NCI-H524 (cell line): ENCODE results near the gene HDAC4.
A peak's percentile ranks its signal among the peaks of the same experiment; 100 is the strongest.

Experiments used
- DNase-seq, 2 experiments: peaks; one replicate each; lab custom pipeline; 2025; lab: John Stamatoyannopoulos, UW

The HDAC4 gene

DNA sequence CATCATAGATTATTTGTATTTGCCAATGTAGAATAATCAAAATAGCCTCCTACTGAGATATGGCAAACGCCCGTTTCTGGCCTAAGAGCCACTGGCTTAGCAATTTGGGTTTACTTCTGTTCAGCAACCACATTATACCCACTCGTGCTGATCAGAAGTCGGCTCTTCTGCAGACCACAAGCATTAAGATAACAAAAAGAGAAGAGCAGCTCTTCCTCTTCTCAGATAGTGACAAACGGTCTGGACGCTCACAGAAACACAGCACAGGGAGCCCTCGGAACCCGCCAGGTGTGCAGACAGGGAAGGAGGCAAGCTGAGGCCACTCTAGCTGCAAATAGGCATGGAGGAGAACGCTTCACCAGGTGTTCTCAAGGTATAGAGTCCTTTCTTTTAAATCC lies 164.0 kb downstream of the HDAC4 start:
- DNase-seq = no peak

DNA sequence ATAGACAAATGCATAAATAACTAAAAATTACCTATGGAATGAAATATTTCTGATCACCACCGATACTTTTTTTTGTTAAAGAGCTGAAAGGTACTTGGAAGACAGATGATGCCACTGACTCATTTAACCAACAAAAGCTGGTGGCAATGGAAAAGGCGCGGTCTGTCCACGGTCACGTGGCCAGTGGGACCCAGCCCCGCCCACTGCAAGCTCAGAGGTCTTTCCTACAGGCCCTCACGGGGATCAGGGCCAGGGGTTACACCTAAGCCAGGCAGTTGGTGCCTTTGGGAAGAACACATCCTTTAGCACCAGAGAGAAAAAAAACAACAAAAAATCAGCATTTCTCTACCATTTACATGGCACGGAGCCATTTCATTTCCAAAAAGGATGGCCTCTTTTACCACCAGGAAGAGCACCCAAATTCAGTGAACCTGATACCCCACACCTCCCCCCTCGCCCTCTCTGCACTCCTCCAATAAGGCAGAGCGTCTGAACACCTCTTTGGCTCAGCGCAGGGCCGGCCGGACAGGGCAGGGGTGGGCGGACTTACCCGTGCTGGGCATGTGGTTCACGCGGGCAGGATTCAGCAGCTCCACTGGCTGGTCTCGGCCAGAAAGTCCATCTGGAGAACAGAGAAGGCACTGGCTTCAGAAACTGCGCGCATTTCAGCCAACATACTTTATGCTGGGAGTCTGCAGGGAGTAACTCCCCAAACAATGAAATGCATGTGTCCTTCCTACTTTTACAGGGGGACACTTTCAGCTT lies 164.6 kb downstream of the HDAC4 start:
- DNase-seq = no peak

- no peak for DNase-seq
Measured at GRCh38 chr2:239235311-239235710, 165.5 kb downstream of the HDAC4 start.

DNA sequence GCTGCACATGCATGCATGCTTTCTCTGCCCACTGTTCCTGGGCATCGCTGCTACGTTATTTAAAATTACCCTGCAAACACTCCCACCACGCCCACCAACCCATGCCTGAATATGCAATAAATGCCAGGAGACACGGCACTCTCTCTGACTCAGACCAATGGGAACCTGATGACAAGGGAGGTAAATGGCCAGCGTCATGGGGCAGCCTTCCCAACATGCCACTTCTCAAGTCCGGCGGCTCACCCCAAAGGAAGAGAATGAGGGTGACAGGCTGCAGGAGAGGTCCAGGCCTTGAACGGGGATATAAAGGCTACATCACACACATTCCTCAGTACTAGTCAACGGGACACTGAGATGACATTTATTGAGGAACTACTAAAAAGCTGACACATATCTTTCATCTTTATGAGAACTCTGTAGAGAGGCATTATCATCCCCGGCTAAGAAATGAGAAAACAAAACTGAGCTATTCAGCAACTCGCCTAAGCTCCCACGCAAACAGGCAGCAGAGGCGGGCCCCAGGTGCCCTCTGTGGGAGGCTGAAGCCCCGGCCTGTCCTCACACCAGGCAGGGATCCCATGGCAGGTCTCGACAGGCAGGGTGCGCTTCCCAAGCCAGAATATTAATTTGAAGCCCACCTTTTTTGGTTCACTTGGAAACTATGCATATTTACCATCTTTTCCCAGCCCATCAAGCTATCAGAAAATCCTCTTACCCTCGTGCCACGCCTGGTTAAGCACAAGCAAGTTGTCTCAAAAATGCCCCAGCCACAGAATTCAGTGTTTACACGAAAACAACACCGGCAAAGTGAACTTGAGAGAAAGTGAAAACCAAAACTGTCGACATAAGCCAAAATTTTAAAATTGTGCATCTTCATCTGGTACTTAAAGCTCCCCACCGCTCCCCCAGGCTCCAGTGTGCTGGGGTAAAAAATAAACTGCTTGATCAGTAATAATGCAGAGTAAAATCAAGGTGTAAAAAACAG lies 166.3 kb downstream of the HDAC4 start:
- DNase-seq = no peak

DNA sequence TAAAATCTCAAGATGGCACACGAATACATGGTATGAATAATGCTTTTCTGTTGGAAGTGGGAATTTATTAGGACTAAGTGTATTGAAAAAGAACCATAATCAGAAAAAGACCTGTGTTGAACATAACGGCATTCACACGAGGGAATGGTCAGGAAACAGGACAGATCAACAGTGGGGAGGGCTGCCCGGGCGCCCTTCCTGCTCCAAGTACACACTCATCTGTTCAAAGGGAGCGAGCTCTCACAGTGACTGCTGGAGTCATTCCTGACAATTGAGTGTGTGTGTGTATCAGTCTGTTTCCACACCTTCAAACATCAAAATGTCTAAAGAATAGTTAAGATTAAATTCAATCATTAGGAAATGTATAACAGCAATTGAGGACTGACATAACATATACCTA lies 167.2 kb downstream of the HDAC4 start:
- no peak for DNase-seq

DNA sequence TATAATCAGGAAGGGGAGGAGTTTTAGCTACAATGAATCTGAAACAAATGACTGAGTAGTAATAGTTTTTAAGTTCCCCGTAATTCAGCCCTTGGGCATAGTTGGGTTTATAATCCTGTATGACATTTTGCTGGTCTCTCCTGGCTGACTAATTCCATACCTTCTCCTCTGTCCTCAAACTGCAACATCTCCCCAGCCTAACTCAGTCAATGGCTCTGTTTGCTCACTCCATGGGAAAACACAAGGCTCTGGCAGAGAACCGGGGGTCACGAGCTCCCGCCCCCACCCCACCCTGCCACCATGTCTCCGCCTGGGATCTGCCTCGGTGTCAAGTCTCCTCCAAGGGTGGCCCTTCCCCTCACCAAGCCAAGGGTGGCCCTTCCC lies 168.6 kb downstream of the HDAC4 start:
- no peak for DNase-seq

- no peak for DNase-seq
Measured at GRCh38 chr2:239231231-239232194, 169.3 kb downstream of the HDAC4 start.

- no peak for DNase-seq
Measured at GRCh38 chr2:239230318-239231052, 170.3 kb downstream of the HDAC4 start.

DNA sequence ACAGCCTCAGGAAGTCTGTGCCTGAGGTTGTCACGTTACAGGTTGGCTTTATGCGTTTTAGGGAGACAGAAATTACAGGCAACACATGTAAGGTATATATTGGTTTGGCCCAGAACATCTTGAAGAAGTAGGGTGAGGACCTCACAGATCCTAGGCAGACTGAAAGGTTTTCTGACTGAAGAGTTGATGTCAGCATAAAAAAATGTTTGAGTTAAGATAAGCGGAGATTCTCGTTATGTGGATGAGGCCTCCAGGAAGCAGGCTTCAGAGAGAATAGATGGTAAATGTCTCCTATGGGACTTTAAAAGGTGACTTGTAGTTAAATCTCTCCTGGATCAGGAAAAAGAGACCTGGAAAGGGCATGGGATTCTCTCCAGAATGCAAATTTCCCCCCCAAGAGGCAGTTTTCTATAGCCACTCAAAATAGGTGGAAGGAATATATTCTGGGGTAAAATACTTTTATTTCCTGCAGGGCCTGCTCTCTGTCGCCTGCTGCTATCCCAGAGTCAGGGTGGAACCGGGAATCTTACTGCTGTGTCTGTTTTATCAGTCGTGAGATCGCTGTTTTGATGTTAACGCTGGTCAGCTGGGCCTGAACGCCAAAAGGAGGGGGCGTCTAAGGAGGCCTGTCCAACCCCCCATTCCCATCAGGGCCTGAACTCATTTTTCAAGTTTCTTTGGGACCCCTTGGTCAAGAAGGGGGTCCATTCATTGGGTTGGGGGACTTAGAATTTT lies 171.1 kb downstream of the HDAC4 start:
- no peak for DNase-seq

- peak; percentile 3 to 25 for DNase-seq
Measured at GRCh38 chr2:239227661-239228371, 173.0 kb downstream of the HDAC4 start.

DNA sequence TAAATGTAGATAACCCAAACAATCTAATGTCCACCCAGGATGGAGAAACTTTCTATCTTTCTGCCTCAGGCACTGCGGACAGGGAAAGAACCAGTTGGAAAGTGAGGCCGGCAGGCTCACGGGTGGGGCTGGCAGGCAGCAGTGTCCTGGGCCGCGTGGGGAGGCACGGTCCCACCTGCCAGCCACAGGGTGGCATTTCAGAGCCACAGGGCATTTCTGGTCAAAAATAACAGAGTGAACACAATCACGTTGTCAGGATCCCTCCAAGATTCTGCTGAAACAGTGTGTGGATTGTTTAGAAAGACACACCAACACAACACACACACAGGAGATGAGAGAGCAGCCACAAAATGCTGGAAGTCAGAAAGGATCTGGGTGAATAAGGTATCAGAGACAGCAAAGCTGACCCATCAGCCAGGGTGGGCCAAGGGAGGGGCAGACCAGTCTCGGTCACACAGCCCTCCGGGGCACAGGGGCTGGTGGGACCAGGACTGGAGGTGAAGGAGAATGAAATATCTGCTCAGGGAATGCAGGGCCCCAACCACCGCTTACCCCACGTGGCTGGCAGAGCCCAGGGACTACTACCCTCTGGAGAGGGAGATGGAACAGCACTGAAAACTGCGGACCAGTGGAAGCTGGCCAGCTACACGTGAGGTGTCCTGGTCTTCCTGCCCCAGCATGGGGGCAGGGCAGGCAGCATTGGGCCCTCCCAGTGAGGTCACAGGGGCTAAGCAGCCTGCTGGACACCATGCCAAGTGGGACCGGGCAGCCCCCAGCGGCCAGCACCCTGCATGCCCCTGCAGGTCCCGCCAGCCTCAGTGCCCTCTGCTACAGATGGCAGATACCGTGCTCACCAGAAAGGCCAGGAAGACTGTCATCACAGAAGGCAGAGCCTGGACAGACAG lies 173.9 kb downstream of the HDAC4 start:
- no peak for DNase-seq

DNA sequence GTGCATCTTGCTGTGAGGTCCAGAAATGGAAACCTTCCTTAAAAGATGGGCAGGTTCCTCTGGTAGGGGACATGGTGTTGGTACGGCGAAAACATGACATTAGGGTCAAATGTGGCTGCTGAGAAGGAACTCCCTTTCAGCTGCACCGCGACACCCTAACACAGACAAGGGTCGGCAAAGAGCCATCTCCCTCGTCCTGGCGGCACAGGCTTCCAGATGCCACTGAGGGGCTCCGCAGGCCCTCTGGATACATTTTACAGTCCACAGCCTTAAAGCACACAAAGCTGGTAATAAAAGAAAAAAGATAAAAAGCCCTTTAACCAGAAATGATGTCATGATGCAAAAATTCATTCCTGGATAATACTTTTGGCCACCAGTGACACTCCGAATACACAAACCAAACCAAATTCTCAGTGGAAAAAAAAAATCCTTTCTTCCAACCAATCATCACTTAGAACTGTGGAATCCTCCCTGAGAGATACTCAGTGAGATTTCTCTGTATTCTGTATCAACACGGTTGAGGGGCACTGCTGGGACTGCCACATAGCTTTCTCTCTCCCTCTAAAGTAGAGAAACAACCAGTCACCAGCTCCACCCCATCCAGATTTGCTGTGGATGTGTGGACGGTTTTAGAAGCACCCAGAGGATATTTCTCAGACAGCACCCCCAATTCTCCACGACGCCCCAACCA lies 174.8 kb downstream of the HDAC4 start:
- DNase-seq = no peak

DNA sequence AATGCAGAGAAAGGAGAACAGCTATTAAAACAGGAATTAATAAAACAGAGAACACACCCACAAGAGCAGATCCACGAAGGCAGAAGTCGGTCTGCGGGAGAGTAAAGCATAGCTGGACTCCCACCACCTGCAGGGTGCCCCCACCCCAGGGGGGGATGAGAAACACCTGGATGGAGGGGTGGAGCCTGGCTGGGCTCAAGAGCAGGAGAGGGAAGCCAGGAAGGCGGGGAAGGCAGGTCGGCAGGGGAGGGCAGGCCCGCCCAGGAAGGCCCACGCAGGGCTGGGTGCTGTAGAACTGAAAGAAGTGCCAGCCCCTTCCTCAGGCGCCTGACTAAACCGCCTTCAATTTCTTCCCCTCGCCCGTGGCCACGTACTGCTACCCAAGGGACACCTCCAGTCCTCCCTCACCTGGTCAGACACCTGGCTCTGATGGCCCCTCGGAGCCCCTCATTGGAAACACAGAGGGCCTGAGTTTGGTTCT lies 175.4 kb downstream of the HDAC4 start:
- no peak for DNase-seq

GRCh38 chr2:239224955-239225354 lies 175.9 kb downstream of the HDAC4 start:
- no peak for DNase-seq

- DNase-seq = no peak
Measured at GRCh38 chr2:239224199-239224570, 176.6 kb downstream of the HDAC4 start.

- no peak for DNase-seq
Measured at GRCh38 chr2:239223310-239224198, 177.3 kb downstream of the HDAC4 start.

DNA sequence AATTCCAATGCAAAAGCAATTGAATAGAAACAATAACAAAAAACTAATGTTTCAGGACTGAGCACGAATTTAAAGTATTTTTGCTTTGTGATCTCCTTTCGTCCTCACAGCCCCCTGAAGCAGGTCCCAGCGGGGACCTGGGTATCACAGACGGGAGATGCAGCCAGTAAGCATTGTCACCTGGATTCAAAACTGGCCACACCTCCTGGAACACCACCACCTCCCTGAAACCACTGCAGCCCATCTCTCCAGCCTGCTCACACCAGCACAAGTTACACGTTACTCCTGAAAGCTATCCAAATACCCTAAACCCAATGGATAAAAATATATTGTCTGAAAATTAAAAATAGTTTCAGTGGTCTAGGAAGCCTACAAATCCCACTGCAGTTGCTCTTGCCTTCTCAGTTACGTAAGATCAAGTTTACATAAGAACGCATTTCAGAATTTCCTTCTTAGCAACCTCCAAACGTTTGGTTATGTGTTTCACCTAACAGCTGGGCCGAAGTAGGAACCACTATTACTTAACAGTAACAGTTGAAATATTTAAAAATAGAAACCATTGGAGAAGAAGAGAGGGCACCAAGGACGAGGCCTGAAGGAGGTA lies 178.0 kb downstream of the HDAC4 start:
- no peak for DNase-seq
